Loucy (cell line): Measurements from ENCODE around the gene CACNB2.

ENCODE experiments used
- H2AFZ ChIP-seq: fragments of 200-600 bp; sonication (generic); 2 replicates; pipeline ENCODE4 v1.6.0; 2016; ENCODE audit warnings: antibody characterized with exemption, mild to moderate bottlenecking, low read length, moderate library complexity
- H3F3A ChIP-seq: fragments of 200-600 bp; 2 replicates; pipeline ENCODE4 v1.6.0; 2016; ENCODE audit warnings: antibody characterized with exemption, low read depth, mild to moderate bottlenecking
- H3K27me3 ChIP-seq: fragments of 200-600 bp; sonication (generic); 2 replicates; pipeline ENCODE4 v1.6.1; 2014; ENCODE audit warnings: low read length, mild to moderate bottlenecking; ENCODE audit not compliant: insufficient read depth, poor library complexity, severe bottlenecking
- H3K36me3 ChIP-seq: fragments of 200-600 bp; sonication (generic); 2 replicates; pipeline ENCODE4 v1.6.1; 2016; ENCODE audit warnings: low read length; ENCODE audit not compliant: insufficient read depth
- H3K4me1 ChIP-seq: fragments of 200-600 bp; sonication (generic); 2 replicates; pipeline ENCODE4 v1.5.1; 2014; ENCODE audit warnings: low read length, mild to moderate bottlenecking; ENCODE audit not compliant: insufficient read depth, poor library complexity, severe bottlenecking
- H3K4me2 ChIP-seq: fragments of 200-600 bp; sonication (generic); 2 replicates; pipeline ENCODE4 v1.6.0; 2014; ENCODE audit warnings: antibody characterized with exemption, low read length, low read depth, mild to moderate bottlenecking; ENCODE audit not compliant: poor library complexity, severe bottlenecking
- H3K4me3 ChIP-seq: fragments of 200-600 bp; sonication (generic); 2 replicates; pipeline ENCODE4 v1.5.1; 2014; ENCODE audit warnings: low read length, mild to moderate bottlenecking, mixed read lengths; ENCODE audit not compliant: poor library complexity, severe bottlenecking
- H3K79me2 ChIP-seq: fragments of 200-600 bp; sonication (generic); 2 replicates; pipeline ENCODE4 v1.6.1; 2014; ENCODE audit warnings: low read length; ENCODE audit not compliant: insufficient read depth
- H3K9ac ChIP-seq: fragments of 200-600 bp; sonication (generic); 2 replicates; pipeline ENCODE4 v1.6.0; 2014; ENCODE audit warnings: mild to moderate bottlenecking, low read depth, low read length, moderate library complexity; ENCODE audit not compliant: poor library complexity, severe bottlenecking
- H3K9me2 ChIP-seq: fragments of 200-600 bp; sonication (generic); replicated peaks from 2 replicates; pipeline ENCODE4 v1.6.1; 2016; ENCODE audit warnings: low read depth, low read length, mixed read lengths
- H3K9me3 ChIP-seq: fragments of 200-600 bp; sonication (generic); 2 replicates; pipeline ENCODE4 v1.6.1; 2014; ENCODE audit warnings: mild to moderate bottlenecking, antibody characterized with exemption, low read length, low read depth; ENCODE audit not compliant: insufficient read depth
- H4K20me1 ChIP-seq: fragments of 200-600 bp; sonication (generic); 2 replicates; pipeline ENCODE4 v1.6.0; 2014; ENCODE audit warnings: antibody characterized with exemption, low read length, mild to moderate bottlenecking; ENCODE audit not compliant: insufficient read depth, poor library complexity, severe bottlenecking
- CTCF ChIP-seq: fragments of 200-600 bp; sonication (generic); conservative IDR thresholded peaks from 2 replicates; pipeline ENCODE4 v1.5.1; 2014; ENCODE audit warnings: mild to moderate bottlenecking, antibody characterized with exemption, low read length
- EZH2phosphoT487 ChIP-seq: fragments of 200-600 bp; IDR thresholded peaks from 2 replicates; pipeline ENCODE4 v1.6.1; 2018; ENCODE audit warnings: antibody characterized with exemption, mild to moderate bottlenecking, moderate library complexity, borderline replicate concordance

CACNB2 gene

GRCh38 chr10:18397906-18398305 lies 257.7 kb downstream of the CACNB2 start:
- Histone ChIP-seq H2AFZ (no peak overlapping the region), H3K4me2 (no peak overlapping the region), H3K36me3 (no peaks in the 10 kb centered on the region), H3K9me3 (no peaks in the 10 kb centered on the region), H3K4me1 (no peaks in the 10 kb centered on the region), H3K9ac (no peak overlapping the region), H3K9me2 (no peaks in the 10 kb centered on the region), H3K4me3 (no peak overlapping the region), H4K20me1 (no peaks in the 10 kb centered on the region), H3K79me2 (no peaks in the 10 kb centered on the region), H3K27me3 (no peaks in the 10 kb centered on the region), H3F3A (no peaks in the 10 kb centered on the region)
- TF ChIP-seq EZH2phosphoT487 (no peak), CTCF (no peak)

GRCh38 chr10:18399158-18399557 lies 258.9 kb downstream of the CACNB2 start:
- no peak overlapping the region for H3K4me3 ChIP-seq

GRCh38 chr10:18400201-18400905 lies 260.1 kb downstream of the CACNB2 start:
- Histone ChIP-seq H2AFZ (no peak overlapping the region), H3K27me3 (no peaks in the 10 kb centered on the region), H3K36me3 (no peaks in the 10 kb centered on the region), H3K9me2 (no peaks in the 10 kb centered on the region), H3K4me1 (no peaks in the 10 kb centered on the region), H3F3A (no peaks in the 10 kb centered on the region), H3K4me3 (no peak overlapping the region), H3K4me2 (no peak overlapping the region), H4K20me1 (no peaks in the 10 kb centered on the region), H3K9me3 (no peaks in the 10 kb centered on the region), H3K79me2 (no peaks in the 10 kb centered on the region), H3K9ac (no peak overlapping the region)
- TF ChIP-seq CTCF (no peak), EZH2phosphoT487 (no peak)

More at GRCh38 chr10:18399158-18399557, 258.9 kb downstream of the CACNB2 start:
- H3K4me1 ChIP-seq = no peaks in the 10 kb centered on the region
- no peaks in the 10 kb centered on the region for H3K9me3 ChIP-seq
- no peak for TF ChIP-seq EZH2phosphoT487
- TF ChIP-seq CTCF = no peak
- no peaks in the 10 kb centered on the region for H3K27me3 ChIP-seq
- no peaks in the 10 kb centered on the region for H3K79me2 ChIP-seq
- no peak overlapping the region for H3K9ac ChIP-seq
- no peaks in the 10 kb centered on the region for H3F3A ChIP-seq
- H3K36me3 ChIP-seq = no peaks in the 10 kb centered on the region
- no peak overlapping the region for H3K4me2 ChIP-seq
- H4K20me1 ChIP-seq = no peaks in the 10 kb centered on the region
- H3K9me2 ChIP-seq = no peaks in the 10 kb centered on the region
- H2AFZ ChIP-seq = no peak overlapping the region
